CD8-positive, alpha-beta memory T cell (primary cell): ENCODE results near the gene ALAS1. TPM values are rescaled to one million over a fixed set of nuclear protein-coding genes. Genes with fewer than 3 reads are reported as not detected.

Experiments
- CTCF ChIA-PET: fragments of 350-600 bp; sonication (Branson Sonifier 250); formaldehyde crosslinking; loops from one replicate; lab custom pipeline; 2021; ENCODE audit warnings: antibody characterized with exemption; lab: Charles Lee
- POLR2A ChIA-PET: fragments of 350-600 bp; sonication (Branson Sonifier 250); formaldehyde crosslinking; loops from one replicate; lab custom pipeline; 2021; ENCODE audit warnings: antibody characterized with exemption; lab: Charles Lee
- DNase-seq, 5 donors: peaks; one replicate each; pipeline versions ENCODE4 v3.0.0 to v3.0.0-alpha.2; 2020 to 2022; ENCODE audit warnings: mixed read lengths in 1 of 5
- H3K27ac ChIP-seq: one replicate; pipeline ENCODE4 v1.7.0; 2013; ENCODE audit warnings: low read depth, mild to moderate bottlenecking, low read length, moderate library complexity
- H3K27me3 ChIP-seq: 2 replicates; pipeline ENCODE4 v1.7.0; 2013; ENCODE audit warnings: low read length, mild to moderate bottlenecking; ENCODE audit not compliant: insufficient read depth, poor library complexity, severe bottlenecking
- H3K36me3 ChIP-seq: 2 replicates; pipeline ENCODE4 v1.7.0; 2013; ENCODE audit warnings: mild to moderate bottlenecking, low read length, moderate library complexity; ENCODE audit not compliant: insufficient read depth
- H3K4me1 ChIP-seq: 2 replicates; pipeline ENCODE4 v1.7.0; 2013; ENCODE audit warnings: mild to moderate bottlenecking, low read length, moderate library complexity; ENCODE audit not compliant: insufficient read depth
- H3K4me3 ChIP-seq: 2 replicates; pipeline ENCODE4 v1.7.0; 2013; ENCODE audit warnings: mild to moderate bottlenecking, low read length
- H3K9me3 ChIP-seq: 2 replicates; pipeline ENCODE4 v1.7.0; 2013; ENCODE audit warnings: mild to moderate bottlenecking, low read length
- H3K27ac Mint-ChIP-seq, 8 donors: one replicate each; pipeline ENCODE4 v1.8.0; 2020 to 2021; ENCODE audit warnings: mixed read lengths in 8 of 8, mild to moderate bottlenecking in 6 of 8, inconsistent platforms in 3 of 8, moderate library complexity in 3 of 8
- H3K27me3 Mint-ChIP-seq, 2 donors: one replicate each; pipeline ENCODE4 v1.8.0; 2020 to 2021; ENCODE audit warnings: mixed read lengths in 2 of 2, mild to moderate bottlenecking in 1 of 2, moderate library complexity in 1 of 2
- H3K36me3 Mint-ChIP-seq, 3 donors: one replicate each; pipeline ENCODE4 v1.8.0; 2020 to 2021; ENCODE audit warnings: mixed read lengths in 3 of 3, inconsistent platforms in 1 of 3, mild to moderate bottlenecking in 1 of 3
- H3K4me1 Mint-ChIP-seq, 3 donors: one replicate each; pipeline ENCODE4 v1.8.0; 2020 to 2021; ENCODE audit warnings: mixed read lengths in 3 of 3, inconsistent platforms in 1 of 3, mild to moderate bottlenecking in 1 of 3
- H3K4me3 Mint-ChIP-seq, 7 donors: one replicate each; pipeline ENCODE4 v1.8.0; 2020 to 2021; ENCODE audit warnings: mixed read lengths in 7 of 7, mild to moderate bottlenecking in 6 of 7, moderate library complexity in 4 of 7, inconsistent platforms in 2 of 7
- H3K9me3 Mint-ChIP-seq, 5 donors: one replicate each; pipeline ENCODE4 v1.8.0; 2020 to 2022; ENCODE audit warnings: mixed read lengths in 5 of 5, mild to moderate bottlenecking in 3 of 5, moderate library complexity in 2 of 5, inconsistent platforms in 1 of 5
- polyA plus RNA-seq: library from polyadenylated mRNA; unstranded; fragments of 300-500 nt; fragmentation: Illumina TruSeq; gene quantifications from one replicate; pipeline ENCODE4 v1.2.3, GENCODE V29; 2021
- total RNA-seq, 2 experiments: library from RNA; stranded (reverse); gene quantifications; one replicate each; pipeline ENCODE4 v1.2.3, GENCODE V29; 2021

ALAS1 gene
- total and polyA plus RNA-seq, 3 experiments from 2014 or later = 32.9 to 73.0 (median 72.2) TPM

DNA sequence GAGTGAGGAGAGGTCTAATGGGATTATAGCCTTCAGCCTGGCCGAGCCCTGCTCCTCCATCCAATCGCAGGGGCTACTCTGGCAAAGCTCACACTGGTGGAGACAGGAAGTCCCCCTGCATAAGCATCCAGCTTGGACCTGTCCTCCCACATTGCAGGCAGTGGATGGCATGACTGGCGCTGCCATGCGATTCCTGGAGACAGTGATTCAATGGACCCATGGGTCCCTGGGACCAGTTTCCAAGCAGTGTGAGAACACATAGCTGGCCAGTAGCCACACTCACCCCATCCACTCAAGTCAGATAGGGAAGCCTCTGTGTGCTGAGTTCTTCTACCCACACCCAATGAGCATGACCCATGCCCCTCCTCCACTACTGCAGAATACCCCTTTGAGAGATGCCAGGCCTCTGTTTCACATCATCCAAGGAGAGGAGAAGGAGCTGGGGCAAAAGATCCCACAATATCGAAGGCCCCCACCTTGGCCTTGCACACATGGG is 25.6 kb upstream of the ALAS1 start:
- Mint-ChIP-seq H3K27me3 (no peaks in the 10 kb centered on the region), H3K4me3 (no peak overlapping the region), H3K36me3 (no peaks in the 10 kb centered on the region), H3K9me3 (no peaks in the 10 kb centered on the region), H3K27ac (no peak overlapping the region), H3K4me1 (no peaks in the 10 kb centered on the region)
- ChIA-PET CTCF (no interaction called here), POLR2A (no interaction called here)
- Histone ChIP-seq H3K27ac (no peak overlapping the region), H3K36me3 (no peaks in the 10 kb centered on the region), H3K4me3 (no peak overlapping the region), H3K4me1 (no peaks in the 10 kb centered on the region), H3K27me3 (no peaks in the 10 kb centered on the region), H3K9me3 (no peaks in the 10 kb centered on the region)
- peak in 1 of 5 donors; percentile 2 for DNase-seq

GRCh38 chr3:52173101-52173500 is 24.9 kb upstream of the ALAS1 start:
- no peaks in the 10 kb centered on the region for H3K9me3 Mint-ChIP-seq
- H3K36me3 Mint-ChIP-seq = no peaks in the 10 kb centered on the region
- H3K27me3 Mint-ChIP-seq = no peaks in the 10 kb centered on the region
- no peaks in the 10 kb centered on the region for H3K4me1 Mint-ChIP-seq
- CTCF ChIA-PET = no interaction called here
- no peak overlapping the region for H3K4me3 Mint-ChIP-seq
- no peak overlapping the region for H3K27ac ChIP-seq
- no peaks in the 10 kb centered on the region for H3K27me3 ChIP-seq
- H3K4me1 ChIP-seq = no peaks in the 10 kb centered on the region
- no peaks in the 10 kb centered on the region for H3K9me3 ChIP-seq
- no peaks in the 10 kb centered on the region for H3K36me3 ChIP-seq
- POLR2A ChIA-PET = no interaction called here
- DNase-seq = no peak
- no peak overlapping the region for H3K27ac Mint-ChIP-seq
- no peak overlapping the region for H3K4me3 ChIP-seq

GRCh38 chr3:52174896-52175295 is 23.1 kb upstream of the ALAS1 start:
- H3K27me3 ChIP-seq = no peaks in the 10 kb centered on the region
- no peaks in the 10 kb centered on the region for H3K4me1 ChIP-seq
- H3K9me3 Mint-ChIP-seq = no peaks in the 10 kb centered on the region
- no peaks in the 10 kb centered on the region for H3K4me1 Mint-ChIP-seq
- H3K36me3 Mint-ChIP-seq = no peaks in the 10 kb centered on the region
- H3K36me3 ChIP-seq = no peaks in the 10 kb centered on the region
- H3K27ac ChIP-seq = no peak overlapping the region
- CTCF ChIA-PET = interaction anchor here (1.4 kb wide), 1 partner anchor 11 kb away, joined by 3 read pairs; no protein-coding TSS in a partner anchor
- POLR2A ChIA-PET = no interaction called here
- H3K4me3 ChIP-seq = no peak overlapping the region
- H3K4me3 Mint-ChIP-seq = no peak overlapping the region
- no peaks in the 10 kb centered on the region for H3K9me3 ChIP-seq
- no peak overlapping the region for H3K27ac Mint-ChIP-seq
- DNase-seq = peak in 1 of 5 donors; percentile 31
- no peaks in the 10 kb centered on the region for H3K27me3 Mint-ChIP-seq

DNA sequence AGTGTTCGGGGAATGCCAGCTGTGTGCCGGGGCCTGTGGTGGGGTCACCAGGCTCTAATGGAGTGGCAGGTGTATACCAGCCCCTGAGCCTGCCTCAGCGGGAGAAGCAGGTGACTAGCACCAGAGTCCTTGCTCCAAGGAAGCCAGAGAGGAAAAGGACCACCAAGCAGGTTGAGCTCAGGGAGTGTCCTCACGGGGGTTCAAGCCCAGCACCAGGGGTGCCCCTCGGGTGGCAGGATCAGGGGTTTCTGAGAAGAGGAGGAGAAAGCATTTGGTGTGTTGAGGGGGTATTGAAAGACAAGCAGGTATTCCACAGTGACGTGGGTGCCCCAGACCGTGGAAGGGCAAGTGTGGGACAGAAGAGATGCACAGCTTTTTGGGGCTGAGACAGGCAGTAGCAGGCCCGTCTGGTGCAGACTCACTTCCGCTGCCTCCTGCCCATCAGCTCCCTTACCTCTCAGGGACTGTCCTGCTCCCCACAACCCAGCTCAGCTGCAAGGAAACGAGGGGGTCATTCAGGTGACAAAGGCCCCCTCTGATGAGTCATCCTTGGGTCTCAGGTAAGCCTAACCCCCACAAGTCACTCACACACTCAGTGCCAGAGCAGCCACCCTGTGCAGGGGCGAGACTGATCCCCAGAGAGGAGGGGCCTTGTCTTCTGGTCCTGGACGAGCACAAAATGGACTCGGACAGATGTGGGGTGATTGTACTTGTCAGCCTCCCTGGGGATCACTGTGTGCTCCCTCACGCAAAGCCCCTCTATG is 22.4 kb upstream of the ALAS1 start:
- CTCF ChIA-PET = interaction anchor here (1.3 to 1.4 kb wide), 3 partner anchors 10 to 174 kb away, joined by 3 read pairs; no protein-coding TSS in a partner anchor

DNA sequence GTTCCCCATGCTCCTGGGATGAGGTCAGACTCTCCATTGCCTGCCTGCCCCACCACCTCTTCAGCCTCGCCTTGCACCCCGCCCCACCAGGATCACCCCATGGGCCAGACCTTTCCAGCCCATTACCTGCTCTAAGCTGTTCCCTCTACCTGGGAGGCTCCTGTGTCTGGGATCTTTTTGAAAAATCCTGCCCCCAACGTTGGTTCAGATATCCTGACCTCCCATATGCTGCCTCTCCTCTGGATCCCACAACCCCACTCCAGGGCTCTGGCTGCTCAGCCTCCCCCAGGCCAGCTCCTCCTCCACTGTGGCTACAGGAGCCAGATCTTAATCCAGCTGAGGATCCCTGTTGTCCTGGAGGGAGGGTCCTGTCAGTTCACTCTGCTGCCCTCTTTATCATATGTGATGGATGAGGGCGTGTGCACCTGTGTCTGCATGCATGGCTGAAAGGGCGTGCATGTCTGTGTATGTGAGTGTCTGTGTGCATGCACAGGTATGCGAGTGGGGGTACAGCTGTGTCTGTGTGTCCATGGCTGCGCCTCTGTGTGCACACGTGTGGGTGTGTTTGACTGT is 21.7 kb upstream of the ALAS1 start:
- ChIA-PET POLR2A (interaction anchor here (0.6 kb wide), 1 partner anchor 158 kb away, joined by 3 read pairs; no protein-coding TSS in a partner anchor), CTCF (interaction anchor here (1.3 to 1.4 kb wide), 3 partner anchors 10 to 175 kb away, joined by 3 read pairs; no protein-coding TSS in a partner anchor)
- Mint-ChIP-seq H3K36me3 (no peaks in the 10 kb centered on the region), H3K4me1 (peaks cover 0 to 2% (median 0%) of the 10 kb centered on the region in 3 donors), H3K27ac (no peak overlapping the region), H3K4me3 (no peak overlapping the region), H3K27me3 (no peaks in the 10 kb centered on the region), H3K9me3 (no peaks in the 10 kb centered on the region)
- DNase-seq = no peak
- no peaks in the 10 kb centered on the region for H3K36me3 ChIP-seq
- no peak overlapping the region for H3K4me3 ChIP-seq
- H3K27me3 ChIP-seq = no peaks in the 10 kb centered on the region
- H3K27ac ChIP-seq = no peak overlapping the region
- H3K4me1 ChIP-seq = no peaks in the 10 kb centered on the region
- H3K9me3 ChIP-seq = no peaks in the 10 kb centered on the region

More for the DNA sequence above, 22.4 kb upstream of the ALAS1 start:
- no peaks in the 10 kb centered on the region for H3K9me3 Mint-ChIP-seq
- Histone ChIP-seq H3K4me3 (no peak overlapping the region), H3K36me3 (no peaks in the 10 kb centered on the region), H3K27me3 (no peaks in the 10 kb centered on the region), H3K4me1 (no peaks in the 10 kb centered on the region), H3K9me3 (no peaks in the 10 kb centered on the region), H3K27ac (no peak overlapping the region)
- no peaks in the 10 kb centered on the region for H3K27me3 Mint-ChIP-seq
- POLR2A ChIA-PET = interaction anchor here (0.6 kb wide), 1 partner anchor 159 kb away, joined by 3 read pairs; no protein-coding TSS in a partner anchor
- H3K36me3 Mint-ChIP-seq = no peaks in the 10 kb centered on the region
- no peaks in the 10 kb centered on the region for H3K4me1 Mint-ChIP-seq
- H3K4me3 Mint-ChIP-seq = no peak overlapping the region
- no peak overlapping the region for H3K27ac Mint-ChIP-seq
- DNase-seq = no peak

DNA sequence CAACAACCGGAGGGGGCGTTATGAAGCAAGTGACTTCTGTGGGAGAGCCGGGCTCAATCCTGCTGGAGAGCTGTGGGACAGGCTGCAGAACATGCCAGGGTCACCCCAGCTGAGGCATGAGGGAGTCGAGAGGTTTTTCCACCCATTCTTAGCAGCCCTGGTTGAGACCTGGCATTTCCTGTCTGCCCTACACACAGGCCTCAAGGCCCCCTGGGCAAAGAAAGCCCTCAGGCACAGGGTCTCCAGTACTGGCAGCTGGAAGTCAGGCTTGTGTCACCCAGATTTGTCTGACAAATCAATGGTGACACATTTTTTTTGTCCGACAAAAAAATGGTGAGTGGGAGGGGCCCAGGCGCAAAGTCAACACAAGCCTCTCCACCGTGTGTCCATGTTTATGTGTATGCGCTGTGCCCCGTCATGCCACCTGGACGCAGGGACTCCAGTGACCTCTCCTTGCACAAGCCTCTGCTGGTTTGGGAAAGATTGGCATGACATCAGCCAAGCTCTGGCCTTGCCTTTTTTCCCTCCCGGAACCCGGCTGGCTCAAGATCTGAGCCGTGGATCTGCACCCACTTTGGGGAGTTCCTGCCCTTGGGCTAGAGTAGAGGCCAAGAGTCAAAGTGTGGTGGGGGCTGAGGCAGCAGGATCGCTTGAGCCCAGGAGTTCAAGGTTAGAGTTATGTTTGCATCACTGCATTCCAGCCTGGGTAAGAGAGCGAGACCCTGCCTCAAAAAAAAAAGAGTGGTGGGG is 20.8 kb upstream of the ALAS1 start:
- no peaks in the 10 kb centered on the region for H3K9me3 Mint-ChIP-seq
- no peak overlapping the region for H3K4me3 ChIP-seq
- no peak overlapping the region for H3K4me3 Mint-ChIP-seq
- no peak overlapping the region for H3K27ac ChIP-seq
- peaks cover under 1 to 10% (median 1%) of the 10 kb centered on the region in 3 donors for H3K4me1 Mint-ChIP-seq
- no peaks in the 10 kb centered on the region for H3K27me3 ChIP-seq
- POLR2A ChIA-PET = no interaction called here
- peak overlapping the region in 1 of 8 donors; percentile 29 for H3K27ac Mint-ChIP-seq
- CTCF ChIA-PET = interaction anchor here (1.3 to 1.4 kb wide), 2 partner anchors 44 to 176 kb away, joined by 3 read pairs; no protein-coding TSS in a partner anchor
- no peaks in the 10 kb centered on the region for H3K36me3 ChIP-seq
- no peaks in the 10 kb centered on the region for H3K4me1 ChIP-seq
- H3K9me3 ChIP-seq = no peaks in the 10 kb centered on the region
- H3K27me3 Mint-ChIP-seq = no peaks in the 10 kb centered on the region
- no peak for DNase-seq
- no peaks in the 10 kb centered on the region for H3K36me3 Mint-ChIP-seq

GRCh38 chr3:52177701-52178042 is 20.3 kb upstream of the ALAS1 start:
- H3K9me3 Mint-ChIP-seq = no peaks in the 10 kb centered on the region
- CTCF ChIA-PET = no interaction called here
- H3K4me1 Mint-ChIP-seq = peaks cover 6 to 15% (median 7%) of the 10 kb centered on the region in 3 donors
- no peaks in the 10 kb centered on the region for H3K27me3 Mint-ChIP-seq
- Histone ChIP-seq H3K27me3 (no peaks in the 10 kb centered on the region), H3K9me3 (no peaks in the 10 kb centered on the region), H3K27ac (no peak overlapping the region), H3K36me3 (no peaks in the 10 kb centered on the region), H3K4me3 (no peak overlapping the region), H3K4me1 (no peaks in the 10 kb centered on the region)
- no peak overlapping the region for H3K4me3 Mint-ChIP-seq
- POLR2A ChIA-PET = no interaction called here
- DNase-seq = no peak
- no peaks in the 10 kb centered on the region for H3K36me3 Mint-ChIP-seq
- no peak overlapping the region for H3K27ac Mint-ChIP-seq
